Renal pelvis (tissue), 4 donors: Measurements from ENCODE around the gene PTCH1. TPM values are rescaled to one million over a fixed set of nuclear protein-coding genes. Genes with fewer than 3 reads are reported as not detected.
A peak's percentile ranks its signal among the peaks of the same experiment; 100 is the strongest.

Experiments used
- DNase-seq: peaks from one replicate; pipeline ENCODE4 v3.0.0-alpha.2; 2013
- polyA plus RNA-seq, 3 donors: library from polyadenylated mRNA; unstranded; fragments of 120-200 nt; gene quantifications; one replicate each; pipeline ENCODE4 v1.2.1, GENCODE V29; 2013; ENCODE audit not compliant: insufficient read length in 3 of 3

Gene PTCH1
- polyA plus RNA-seq, 3 donors: 27.6 to 34.7 (median 27.8) TPM

DNA sequence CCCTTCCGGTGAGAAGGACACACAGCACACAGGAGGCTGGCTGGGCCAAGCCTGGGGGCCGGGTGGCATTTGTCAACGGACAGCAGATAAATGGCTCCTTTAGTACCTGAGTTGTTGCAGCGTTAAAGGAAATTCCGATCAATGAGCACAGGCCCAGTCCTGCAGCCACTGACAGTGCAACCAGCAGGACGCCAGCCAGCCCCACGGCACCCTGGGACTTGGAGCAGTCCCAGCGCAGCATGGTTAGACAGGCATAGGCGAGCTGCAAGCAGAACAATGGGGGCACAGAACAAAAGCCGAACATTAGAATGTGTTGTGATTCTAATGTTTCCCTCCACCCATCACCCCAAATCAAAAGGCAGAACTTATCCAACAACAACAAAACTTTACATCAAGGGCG, 39.3 kb downstream of the PTCH1 start:
- DNase-seq: no peak

DNA sequence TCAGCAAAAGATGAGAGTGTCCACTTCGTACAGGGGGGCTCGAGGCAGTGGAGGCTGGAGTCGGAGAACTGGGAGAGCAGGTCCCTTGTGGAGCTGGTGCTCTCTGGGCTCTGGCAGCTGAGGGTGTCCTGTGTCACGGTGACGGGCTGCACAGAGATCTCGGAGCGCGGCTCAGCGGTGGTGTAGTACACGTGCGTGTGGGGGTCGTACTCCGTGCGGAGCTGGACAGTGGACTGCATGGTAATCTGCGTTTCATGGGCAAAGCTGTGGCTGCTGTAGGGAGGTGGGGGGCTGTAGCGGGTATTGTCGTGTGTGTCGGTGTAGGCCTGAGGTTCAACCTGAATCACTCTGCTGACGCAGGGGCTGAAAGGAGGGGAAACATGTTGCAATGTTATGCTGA, 48.0 kb downstream of the PTCH1 start:
- DNase-seq: no peak

DNA sequence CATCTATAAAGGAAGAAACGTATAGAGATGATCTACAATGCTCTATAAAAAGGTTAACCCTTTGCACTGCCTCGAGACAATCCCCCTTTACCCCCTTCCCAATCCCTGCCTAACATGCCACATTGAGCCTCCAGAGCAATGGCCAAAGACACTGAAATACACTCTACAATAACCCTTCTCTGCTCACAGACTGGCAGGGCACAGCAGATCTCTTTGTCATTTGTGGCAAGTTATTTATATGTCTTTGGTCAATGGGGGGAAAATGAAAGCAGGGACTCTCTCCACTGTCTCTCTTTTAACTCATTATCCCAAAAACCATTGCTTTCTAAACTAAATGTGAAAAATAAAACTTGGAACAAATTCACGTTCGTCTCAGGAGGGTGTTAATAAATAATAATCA, 51.7 kb downstream of the PTCH1 start:
- no peak for DNase-seq

DNA sequence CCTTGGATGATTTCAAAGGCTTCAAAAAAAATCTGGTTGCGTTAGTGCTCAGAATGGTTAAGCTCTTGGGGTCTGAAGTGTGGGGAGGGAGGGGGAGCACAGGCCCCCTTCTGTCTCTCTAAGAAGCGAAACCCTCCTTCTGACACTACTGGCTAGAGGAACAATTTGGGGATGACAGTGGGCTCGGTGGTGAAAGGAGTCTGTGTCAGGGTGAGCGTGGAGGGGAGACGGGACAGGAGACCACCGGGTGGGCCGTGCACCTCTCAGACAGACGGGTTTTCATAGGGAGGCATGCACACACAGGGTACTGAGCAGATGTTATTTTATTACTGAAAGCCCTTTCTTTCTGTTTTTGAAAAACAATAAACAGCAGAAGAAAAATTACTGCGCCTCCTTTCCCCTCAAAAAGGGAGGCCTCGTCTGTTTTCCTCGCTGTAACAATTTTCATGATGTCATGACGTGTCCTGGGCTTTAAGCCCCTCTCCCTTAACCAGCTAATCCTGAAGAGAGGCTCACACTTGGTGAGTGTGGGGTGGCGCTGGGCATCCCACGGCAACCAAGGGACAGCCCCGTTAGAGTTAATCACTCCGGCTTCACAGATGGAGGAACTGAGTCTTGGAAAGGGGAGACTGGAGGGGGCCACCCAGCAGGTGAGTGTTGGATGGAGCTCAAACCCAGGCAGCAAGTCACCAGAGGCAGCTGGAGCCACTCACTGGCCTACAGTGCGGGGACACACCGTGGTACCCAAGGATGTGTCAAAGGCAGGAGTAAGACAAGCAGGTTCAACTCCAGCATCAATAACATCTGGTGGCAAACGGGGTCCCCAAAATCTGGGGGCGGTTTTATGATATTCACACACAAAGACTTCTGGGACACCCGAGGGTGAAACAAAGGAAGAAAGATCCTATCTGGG, 53.4 kb downstream of the PTCH1 start:
- DNase-seq: no peak

DNA sequence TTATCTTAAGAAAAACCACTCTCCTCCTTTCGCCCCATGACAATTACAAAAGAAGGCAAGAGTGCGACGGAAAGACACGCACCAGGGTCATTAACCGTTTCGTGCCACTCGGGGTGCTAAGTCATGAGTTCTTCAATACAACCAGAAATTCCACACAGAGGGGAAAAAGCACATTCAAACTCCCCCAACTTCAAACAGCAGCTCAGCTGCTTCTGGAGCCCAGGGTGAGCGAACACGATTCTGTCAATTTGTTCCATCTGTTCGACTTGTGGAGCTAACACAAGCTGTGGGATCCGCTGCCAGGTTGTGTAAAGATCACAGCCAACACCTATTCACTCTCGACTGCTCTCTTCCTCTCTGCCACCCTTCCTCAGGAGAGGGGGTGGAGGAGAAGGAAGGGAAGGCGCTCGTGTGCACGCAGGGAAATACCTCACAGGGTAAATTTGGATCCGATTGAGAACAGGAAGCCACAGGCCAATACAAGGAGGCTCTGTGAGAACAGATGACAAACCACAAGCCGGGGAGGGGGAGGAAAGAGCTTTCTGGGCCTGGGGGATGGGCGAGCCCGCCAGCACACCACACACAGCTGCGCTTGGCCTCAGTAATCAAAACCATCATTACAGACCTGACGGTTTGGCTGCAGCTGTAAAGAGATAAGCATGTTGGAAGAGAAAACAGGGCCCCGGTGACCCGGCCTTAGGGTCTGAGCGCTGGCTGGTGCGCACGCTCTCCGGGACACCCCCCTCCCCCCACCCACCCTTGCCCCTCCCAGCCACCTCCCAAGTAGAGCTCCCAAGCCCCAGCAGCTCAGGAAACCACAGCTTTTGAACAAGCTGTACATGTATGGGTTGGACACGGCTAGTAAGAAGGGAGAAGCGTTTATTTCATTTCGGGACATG, 54.3 kb downstream of the PTCH1 start:
- DNase-seq: peak; percentile 84

DNA sequence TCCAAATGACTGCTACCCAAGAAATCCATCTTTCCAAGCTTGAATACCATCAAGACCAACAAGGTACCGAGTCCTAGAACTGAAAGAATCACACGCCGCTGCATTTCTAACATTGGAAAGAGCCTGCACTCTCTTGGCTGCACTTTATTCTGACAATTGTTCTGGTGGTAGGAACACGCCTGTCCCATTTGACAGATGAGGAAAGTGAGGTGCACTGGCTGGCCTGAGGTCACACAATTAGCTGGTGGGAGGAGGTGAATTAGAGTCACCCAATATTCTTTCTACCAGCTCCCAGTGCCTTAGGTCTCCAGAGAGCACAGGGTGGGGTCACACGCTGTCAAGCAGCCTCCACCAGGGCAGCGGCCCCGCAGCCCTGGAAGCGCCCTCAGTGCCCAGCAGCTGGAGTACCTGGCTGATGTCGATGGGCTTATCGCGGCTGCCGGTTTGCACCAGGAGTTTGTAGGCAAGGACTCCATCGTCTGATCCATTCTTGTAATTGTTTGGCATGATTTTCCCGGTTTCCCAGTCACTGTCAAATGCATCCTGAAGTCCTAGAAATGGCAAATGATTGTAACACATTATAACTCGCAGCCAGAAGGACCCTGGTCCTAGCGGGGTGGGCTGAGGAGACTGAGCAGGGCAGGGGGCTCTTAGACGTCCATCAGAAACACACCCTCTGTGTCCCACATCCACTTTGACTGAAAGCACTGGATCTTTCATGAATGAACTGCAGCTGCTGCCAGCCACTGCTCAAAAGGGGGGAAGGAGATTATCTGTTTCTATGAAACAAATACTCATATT, 55.1 kb downstream of the PTCH1 start:
- DNase-seq: no peak

DNA sequence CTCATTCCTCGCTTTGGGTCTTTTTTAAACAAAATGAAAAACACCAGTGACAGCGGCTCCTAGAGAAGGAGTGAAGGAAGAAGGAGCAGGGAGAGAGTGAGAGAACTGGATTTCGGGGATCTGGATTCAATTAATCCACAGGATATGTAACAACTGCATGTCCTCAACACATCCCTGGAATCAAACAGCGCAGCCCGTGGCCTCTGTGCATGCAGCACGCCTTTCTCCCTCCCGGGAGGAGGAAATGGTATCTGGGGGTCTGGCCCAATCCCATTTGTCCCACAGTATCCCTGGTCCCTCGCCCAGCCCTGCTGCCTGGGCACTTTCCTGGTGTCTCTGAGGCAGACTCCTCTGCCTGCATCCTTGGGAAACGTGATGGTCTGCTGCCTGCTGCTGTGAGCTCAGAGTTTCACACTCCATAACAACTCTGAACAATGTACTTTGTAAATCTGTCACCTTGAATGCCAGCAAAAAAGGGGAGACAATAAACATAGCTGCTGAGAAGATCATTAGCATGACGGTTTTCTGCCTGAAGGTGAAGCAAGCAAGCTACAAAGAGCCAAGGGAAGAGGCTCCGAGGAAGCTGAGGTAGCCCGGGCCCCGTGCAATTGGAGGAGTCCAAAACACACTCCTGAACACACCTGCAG, 56.1 kb downstream of the PTCH1 start:
- no peak for DNase-seq

DNA sequence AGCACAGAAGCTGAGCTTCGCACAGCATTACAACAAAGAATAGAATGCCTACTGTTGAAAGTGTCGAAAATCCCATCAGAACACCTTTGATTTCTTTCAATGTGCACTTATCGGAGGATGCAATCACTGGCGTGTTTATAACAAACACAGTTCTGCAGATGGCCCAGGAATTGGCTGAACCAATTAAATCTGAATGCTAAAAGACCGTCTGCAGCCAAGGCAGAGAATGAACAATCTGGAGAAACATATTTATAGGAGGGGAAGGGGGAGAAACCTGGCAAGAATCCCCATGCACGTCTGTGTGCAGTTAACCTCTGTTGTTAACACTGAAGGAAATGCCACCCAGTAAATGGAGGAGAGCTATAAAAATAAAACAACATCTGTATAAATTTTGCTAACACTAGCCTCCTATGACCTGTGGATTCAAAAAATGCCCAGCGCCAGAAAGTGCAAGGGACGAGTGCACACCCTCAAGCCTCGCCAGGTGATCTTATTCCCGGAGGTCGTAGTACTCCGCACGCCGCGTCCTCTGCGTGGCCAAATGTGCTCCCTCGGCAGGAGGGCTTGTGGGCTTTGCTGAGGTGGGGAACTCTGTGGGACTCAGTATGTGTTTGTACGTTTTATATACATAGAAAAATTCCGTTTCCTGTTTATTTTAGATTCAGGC, 56.8 kb downstream of the PTCH1 start:
- DNase-seq: no peak

DNA sequence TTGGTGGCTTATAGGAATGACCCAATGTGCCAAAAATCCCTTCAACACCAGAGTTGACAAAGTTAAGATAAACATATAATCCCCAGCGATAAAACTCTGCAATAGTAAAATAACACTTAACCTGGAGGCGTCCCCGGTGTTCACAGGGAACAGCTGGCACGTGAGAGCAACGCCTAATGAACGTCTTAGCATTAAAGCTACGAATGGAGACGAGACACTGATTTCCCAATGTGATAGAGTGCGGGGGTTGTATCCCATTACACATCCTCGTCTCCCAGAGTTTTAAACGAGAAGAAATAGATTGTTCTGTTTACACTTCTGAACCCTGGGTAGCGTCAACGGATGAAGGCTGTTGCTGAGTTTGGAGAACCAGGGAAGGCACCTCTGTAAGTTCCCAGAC, 57.6 kb downstream of the PTCH1 start:
- no peak for DNase-seq

DNA sequence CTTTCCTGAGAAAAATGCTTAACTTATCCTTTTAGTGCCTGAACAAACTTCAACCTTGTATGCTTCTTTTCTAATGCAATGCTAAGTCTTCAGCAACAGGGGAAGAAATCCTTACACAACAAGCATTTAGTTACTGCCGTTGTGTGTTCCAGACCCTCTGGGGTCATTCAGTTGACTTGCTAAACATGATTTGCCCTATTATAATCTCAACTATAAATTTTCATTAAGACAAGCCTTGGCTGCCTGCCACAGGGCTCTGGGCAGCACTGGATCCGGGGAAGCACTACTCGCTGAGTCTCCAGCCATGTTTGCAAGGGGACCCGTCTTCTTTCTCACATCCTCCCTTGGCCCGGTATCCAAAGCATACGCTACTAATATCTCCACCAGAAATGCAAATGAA, 58.1 kb downstream of the PTCH1 start:
- peak; percentile 46 for DNase-seq

DNA sequence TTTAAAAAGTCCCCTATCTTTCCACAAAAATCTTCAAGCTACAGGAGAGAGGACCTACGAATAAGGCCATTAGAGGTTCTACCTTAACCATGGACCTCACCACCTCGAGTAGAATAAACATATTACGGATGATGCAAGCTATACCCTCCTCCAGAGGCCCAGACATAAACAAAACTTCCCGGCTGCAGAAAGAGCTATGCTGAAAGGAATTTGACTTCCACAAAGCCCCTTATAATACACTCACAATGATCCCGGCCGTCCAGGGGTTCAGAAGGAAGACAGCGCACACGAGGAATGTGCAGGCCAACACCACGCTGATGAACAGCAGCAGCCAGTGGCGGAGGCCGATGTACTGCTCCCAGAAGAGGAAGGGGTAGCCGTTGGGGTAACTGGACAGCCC, 59.0 kb downstream of the PTCH1 start:
- no peak for DNase-seq

DNA sequence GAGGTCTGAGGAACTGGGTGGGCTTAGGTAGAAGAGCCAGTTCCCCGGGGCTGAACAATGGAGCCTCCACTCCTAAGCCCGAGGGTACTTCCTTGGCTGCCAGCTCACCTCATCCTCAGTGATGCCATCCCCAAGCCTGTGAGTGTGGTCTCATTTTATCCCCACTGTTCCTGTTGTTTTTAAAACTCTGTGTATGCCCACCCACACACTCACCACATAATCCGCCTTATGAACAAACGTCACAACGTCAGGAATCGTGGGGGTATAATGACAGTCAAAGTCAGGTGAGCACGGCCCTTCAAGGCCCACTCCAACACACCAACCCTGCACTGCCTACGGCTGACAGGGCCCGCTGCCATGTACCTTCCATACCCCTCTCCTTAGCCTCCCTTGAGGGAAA, 61.1 kb downstream of the PTCH1 start:
- no peak for DNase-seq

DNA sequence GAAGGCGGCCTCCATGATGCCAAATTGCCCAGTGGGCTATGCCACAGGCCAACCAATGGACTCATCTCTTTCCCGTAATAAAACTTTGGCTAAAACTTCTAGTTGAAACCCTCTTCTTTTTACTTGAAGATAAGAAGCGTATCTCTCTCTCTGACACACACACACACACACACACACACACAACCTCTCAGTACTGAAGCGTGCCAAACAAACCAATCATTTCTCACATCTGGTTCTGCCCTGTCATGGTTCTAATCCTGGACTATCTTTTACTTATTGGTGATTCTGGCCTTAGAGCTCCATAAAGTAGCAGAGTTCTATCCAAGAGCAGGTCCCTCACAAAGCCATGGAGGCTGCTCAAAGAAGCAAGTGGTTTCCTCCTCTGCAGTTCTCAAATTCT, 64.6 kb downstream of the PTCH1 start:
- no peak for DNase-seq

DNA sequence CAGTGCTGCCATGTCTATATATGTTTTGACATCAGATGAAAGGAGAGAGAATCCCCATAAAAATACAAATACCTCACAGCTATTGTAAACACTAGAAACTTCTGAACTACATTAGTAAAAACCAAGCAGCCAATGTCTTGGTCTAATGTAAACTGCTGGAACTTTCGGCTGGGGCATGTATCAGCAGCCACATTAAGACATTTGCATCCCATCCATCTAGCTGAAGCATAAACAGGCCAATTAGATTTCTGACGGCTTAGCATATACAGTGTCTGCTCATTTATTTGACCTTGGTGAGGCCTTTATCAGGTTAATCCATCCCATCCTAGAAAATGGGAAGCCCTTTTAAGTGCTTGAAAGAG, 65.7 kb downstream of the PTCH1 start:
- DNase-seq: no peak

DNA sequence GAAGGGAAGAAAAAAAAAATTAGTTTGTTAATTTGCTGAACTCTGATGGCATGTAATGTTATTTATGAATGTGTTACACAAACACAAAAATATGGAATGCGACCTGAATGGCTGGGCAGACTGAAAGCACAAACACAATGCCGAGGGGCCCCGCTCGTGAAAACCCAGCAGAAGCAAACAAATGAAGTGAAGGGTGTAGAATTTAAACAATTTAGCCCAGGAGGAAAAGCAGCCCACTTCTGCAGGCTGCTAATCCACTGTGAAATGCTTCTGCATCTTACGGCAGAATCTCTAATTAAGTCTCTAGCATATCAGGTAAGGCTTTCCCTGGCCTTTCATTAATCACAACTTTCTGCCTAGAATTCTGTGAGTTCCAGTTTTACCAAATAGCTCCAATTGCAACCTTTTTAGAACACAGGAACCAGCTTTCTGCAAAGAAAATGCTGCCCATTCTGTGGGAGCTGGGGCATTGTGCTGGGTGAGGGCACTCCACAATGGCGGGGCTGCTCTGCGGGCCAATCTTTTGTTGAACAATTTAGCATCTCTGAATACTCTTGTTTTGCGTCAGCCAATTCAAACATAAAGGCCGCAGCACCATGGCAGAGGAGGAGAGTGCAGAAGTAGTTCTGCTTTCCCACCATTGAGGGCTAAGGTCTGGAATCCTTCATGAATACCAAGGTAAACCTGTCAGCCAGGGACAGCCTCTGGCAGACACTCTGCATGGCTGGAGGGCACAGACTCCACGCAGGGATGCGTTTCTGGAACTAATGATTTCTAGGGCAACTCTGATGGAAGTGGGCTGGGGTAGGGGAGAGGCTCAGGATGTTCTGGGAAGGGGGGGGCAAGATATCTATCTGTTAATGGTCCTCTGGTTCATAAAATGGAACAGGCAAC, 66.4 kb downstream of the PTCH1 start:
- DNase-seq: no peak

DNA sequence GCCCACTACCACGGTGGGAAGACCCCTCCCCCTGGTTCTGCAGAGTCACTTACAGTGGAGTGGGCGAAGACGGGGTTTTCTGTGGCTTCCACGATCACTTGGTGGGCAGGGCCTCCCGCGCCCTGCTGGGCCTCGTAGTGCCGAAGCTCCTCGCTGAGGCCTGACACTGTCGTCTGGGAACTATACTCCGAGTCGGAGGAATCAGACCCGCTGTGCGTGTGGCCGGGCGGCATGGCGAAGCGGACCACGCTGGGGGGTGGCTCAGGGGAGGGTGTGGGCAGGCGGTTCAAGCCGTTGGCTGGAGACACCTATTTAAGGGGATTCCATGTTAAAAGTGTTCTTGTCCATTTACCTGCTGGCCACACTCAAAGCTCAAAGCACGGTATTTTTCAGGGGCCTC, 67.8 kb downstream of the PTCH1 start:
- DNase-seq: no peak

DNA sequence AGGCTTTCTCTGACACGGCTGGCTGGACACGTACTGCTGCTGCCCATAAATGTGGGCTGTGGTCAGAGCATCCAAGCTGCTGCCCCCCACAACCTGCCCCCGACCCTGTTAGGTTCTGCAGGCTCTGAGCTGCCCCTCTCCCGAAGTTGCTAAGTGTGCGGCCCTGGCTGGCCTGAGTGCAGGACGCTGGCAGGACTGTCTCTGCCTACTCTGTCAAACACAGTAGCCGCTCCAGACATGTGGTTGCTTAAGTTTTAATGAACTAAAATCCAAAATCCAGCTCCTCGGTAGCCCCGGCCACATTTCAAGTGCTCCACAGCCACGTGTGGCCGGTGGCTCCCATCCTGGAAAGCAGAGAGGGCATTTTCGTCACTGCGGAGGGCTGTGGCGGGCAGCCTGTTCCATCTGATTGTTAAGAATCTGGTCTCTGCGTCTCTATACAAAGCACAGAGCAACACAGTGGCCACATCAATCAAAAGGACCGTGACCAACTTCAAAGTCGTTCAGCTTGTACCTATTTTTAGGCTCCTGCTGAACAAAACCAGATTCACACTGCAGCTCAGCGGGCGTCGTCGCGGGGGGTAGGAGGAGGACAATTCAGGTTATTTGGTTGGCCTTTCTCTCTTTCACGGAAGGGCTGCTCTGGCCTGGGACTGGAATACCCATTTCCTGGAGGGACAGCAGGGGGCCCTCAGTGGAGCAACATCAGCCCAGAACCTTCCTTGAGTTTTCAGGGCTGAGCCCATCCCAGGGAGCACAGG, 68.9 kb downstream of the PTCH1 start:
- no peak for DNase-seq

DNA sequence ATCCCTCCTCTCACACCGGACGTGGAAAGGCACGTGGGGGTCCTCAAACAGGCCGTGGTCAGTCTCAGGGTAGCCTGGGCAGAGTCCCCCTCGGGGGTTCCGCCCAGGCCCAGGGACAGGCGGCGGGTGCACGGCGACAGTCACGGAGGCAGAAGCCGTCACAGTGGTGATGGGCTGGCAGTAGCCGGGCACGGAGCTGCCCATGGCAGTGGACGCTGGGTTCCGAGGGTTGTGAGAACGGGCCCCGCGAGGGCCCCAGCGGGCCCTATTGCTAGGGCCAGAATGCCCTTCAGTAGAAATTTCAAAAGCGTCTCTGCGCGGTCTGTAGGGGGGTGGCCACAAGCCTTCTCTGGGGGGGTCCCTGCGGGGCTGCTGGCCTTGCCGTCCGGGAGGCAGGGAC, 69.8 kb downstream of the PTCH1 start:
- DNase-seq: no peak

DNA sequence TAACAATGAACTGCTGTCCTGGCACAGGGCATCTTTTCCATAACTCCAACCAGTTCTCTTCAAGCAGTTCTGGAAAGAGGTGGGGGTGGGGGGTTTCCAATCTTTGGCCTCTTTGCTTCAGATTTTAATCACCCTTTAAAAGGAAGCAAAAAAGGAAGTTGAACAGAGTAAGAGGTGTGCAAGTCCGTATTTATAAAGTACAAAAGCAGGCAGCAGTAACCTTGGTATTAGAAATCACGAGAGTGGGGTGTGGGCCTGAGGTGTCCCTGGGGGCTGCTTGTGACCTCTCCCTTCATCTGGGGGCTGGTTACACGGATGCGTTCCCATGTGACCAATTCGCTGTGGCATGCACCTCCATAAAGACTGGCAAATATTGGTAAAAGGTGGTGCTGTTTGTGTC, 70.5 kb downstream of the PTCH1 start:
- no peak for DNase-seq
